Measurements from ENCODE around the gene AIFM2.

Gene AIFM2

DNA sequence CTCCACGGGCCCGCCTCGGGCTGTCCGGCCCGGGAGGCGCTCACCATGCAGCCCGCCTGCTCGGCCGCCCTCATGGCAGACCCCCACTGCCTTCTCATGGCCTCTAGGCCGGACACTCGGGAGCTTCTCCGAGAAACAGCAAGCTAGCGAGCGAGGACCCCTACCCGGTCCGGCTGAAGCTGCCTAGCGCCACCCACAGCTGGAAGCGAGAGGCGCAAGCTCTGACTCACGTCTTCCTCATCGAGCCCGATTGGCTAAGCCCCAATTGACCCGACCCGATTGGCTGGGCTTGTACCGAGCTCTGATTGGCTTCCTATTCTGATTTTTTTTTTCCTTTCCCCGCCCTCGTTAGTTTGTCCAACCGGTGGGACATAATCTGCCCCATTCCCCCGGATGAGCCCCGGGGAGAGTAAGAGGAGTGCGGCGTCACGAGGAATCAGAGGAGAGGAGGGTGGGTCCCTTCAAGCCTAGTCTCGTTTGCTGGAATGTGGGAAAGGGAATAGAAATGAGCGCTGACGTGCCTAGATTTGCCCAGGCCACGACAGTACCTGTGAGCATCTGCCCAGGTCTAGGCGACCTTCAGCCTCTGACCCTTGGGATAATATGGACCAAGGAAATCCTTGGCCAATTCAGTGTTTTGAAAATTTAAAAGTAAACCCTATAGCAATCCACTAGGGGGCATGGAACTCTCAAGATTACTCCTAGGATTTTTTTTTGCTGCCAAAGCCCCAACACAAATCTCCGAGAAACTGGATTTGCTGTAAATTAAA lies 14.0 kb upstream of the AIFM2 start, which contains the start of gene TYSND1:
Gene TYSND1, minus strand, starts transcription at position 212 of the 770 bp plus-strand sequence. Its CDS starts 114 bp downstream, at position 98.
- DNase-seq (ENCODE audit: extremely low spot score) = peak; percentile 94
- TF ChIP-seq BHLHE40 (IDR thresholded peaks at IDR 0.05; ENCODE audit: borderline replicate concordance) = no peak
- TF ChIP-seq LEF1 (IDR thresholded peaks at IDR 0.05; ENCODE audit: borderline replicate concordance) = no peak
- TF ChIP-seq ARNT (IDR thresholded peaks at IDR 0.05) = no peak
- no peak for TF ChIP-seq L3MBTL2 (conservative IDR thresholded peaks at IDR 0.05)
- no peak for TF ChIP-seq SP1 (IDR thresholded peaks at IDR 0.05)
- TF ChIP-seq, protein P1, sequence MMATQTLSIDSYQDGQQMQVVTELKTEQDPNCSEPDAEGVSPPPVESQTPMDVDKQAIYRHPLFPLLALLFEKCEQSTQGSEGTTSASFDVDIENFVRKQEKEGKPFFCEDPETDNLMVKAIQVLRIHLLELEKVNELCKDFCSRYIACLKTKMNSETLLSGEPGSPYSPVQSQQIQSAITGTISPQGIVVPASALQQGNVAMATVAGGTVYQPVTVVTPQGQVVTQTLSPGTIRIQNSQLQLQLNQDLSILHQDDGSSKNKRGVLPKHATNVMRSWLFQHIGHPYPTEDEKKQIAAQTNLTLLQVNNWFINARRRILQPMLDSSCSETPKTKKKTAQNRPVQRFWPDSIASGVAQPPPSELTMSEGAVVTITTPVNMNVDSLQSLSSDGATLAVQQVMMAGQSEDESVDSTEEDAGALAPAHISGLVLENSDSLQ (IDR thresholded peaks at IDR 0.05) = no peak; the same call in 1 of the 2 replicates
- TF ChIP-seq ZNF384 (IDR thresholded peaks at IDR 0.05) = peak; percentile 97
- TF ChIP-seq FOXM1 (IDR thresholded peaks at IDR 0.05; ENCODE audit: borderline replicate concordance) = peak; percentile 47; the same call in 1 of the 2 replicates
- TF ChIP-seq TARDBP (IDR thresholded peaks at IDR 0.05) = no peak
- no peak for TF ChIP-seq FOXK2 (IDR thresholded peaks at IDR 0.05)
- no peak for TF ChIP-seq CTBP1 (IDR thresholded peaks at IDR 0.05; ENCODE audit: borderline replicate concordance)
- TF ChIP-seq ELF4 (IDR thresholded peaks at IDR 0.05) = peak; percentile 59
- TF ChIP-seq NFRKB (IDR thresholded peaks at IDR 0.05) = no peak
- TF ChIP-seq FOXA1 (IDR thresholded peaks at IDR 0.05) = no peak
- no peak for TF ChIP-seq SUZ12 (IDR thresholded peaks at IDR 0.05)
- no peak for TF ChIP-seq HDGF (IDR thresholded peaks at IDR 0.05; ENCODE audit: borderline replicate concordance)
- POLR2A ChIA-PET = interaction anchor here (0.6 to 2.7 kb wide), 41 partner anchors 9 to 841 kb away, joined by 3 to 41 read pairs (median 4); partner anchors contain the start of genes EIF4EBP2, LRRC20, MACROH2A2 and PPA1
- CTCF ChIA-PET = interaction anchor here (0.6 to 2.2 kb wide), 32 partner anchors 9 to 992 kb away, joined by 3 to 24 read pairs (median 4); partner anchors contain the start of gene SAR1A

DNA sequence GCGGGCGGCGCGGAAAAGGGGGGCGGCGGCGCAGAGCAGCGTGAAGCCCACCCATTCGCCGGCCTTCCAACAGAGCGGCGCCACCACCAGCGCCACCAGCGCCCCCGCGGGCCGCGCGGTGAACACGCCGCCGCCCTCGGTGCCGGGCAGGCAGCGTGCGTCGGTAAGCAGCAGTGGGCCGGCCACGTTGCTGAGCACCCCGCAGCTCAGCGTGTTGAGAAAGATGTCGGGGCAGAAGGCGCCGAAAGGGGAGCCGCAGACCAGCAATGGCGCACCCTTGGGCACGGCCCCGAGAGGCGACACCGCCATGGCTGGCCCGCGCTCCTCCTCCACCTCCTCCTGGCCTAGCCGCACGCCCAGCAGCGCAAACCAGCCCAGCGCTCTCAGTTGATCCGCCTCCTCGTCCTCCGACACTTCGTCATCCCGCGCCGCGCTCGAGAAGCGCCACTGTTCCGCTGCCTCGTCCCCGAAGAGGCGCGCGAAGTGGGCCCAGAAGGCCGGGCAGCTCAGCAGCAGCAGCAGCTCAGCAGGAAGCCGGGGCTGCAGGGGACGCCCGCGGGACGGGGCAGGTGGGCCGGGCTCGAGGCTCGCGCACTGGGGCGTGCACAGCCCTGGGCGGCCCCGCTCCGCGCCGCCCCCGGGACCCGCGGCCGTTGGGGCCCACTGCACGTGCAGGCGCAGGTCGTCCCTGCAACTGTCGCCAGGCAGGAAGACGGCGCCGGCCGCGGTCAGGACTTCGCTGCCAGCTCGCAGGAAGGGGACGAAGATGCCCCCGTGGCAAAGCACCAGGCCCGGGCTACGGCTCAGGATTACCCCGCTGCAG lies 13.3 kb upstream of the AIFM2 start:
- ChIA-PET POLR2A (interaction anchor here (0.6 to 2.7 kb wide), 40 partner anchors 8 to 841 kb away, joined by 3 to 41 read pairs (median 4); partner anchors contain the start of genes EIF4EBP2, MACROH2A2, PPA1 and SAR1A), CTCF (interaction anchor here (0.5 to 2.2 kb wide), 29 partner anchors 8 to 991 kb away, joined by 3 to 24 read pairs (median 4); partner anchors contain the start of gene SAR1A)
- peak; percentile 74 for DNase-seq (ENCODE audit: extremely low spot score)

DNA sequence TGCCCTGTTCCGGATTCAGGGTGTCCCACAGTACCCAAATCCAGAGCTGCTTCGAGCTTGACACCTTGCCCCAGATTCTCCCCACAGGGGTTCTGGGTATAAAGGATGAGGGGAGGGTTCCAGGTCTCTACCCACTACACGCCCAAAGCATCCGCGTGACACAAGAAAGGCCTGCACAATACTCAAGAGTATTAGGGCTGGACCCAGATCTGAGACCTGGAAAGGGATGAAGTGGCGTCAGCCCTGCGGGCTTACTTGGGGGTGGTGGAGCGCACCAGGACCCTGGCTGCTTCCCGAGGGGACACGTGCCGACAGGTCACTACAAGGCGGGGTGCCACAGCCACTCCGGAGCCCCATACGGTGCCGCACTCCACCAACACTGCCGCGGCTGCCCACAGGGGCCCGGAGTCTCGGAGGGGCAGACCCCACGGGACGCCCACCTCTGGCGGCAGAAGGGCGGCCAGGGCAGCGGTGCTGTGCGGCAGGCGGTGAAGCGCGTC lies 12.6 kb upstream of the AIFM2 start:
- CTCF ChIA-PET = interaction anchor here (0.9 to 2.2 kb wide), 5 partner anchors 9 to 64 kb away, joined by 4 to 24 read pairs (median 6); no protein-coding TSS in a partner anchor
- no peak for DNase-seq (ENCODE audit: extremely low spot score)
- TF ChIP-seq HDGF (IDR thresholded peaks at IDR 0.05; ENCODE audit: borderline replicate concordance) = no peak
- TF ChIP-seq ZNF384 (IDR thresholded peaks at IDR 0.05) = no peak
- TF ChIP-seq, protein P1 (IDR thresholded peaks at IDR 0.05) = no peak
- TF ChIP-seq CTBP1 (IDR thresholded peaks at IDR 0.05; ENCODE audit: borderline replicate concordance) = no peak
- TF ChIP-seq TARDBP (IDR thresholded peaks at IDR 0.05) = no peak
- TF ChIP-seq LEF1 (IDR thresholded peaks at IDR 0.05; ENCODE audit: borderline replicate concordance) = no peak
- no peak for TF ChIP-seq NFRKB (IDR thresholded peaks at IDR 0.05)
- no peak for TF ChIP-seq ELF4 (IDR thresholded peaks at IDR 0.05)
- TF ChIP-seq SUZ12 (IDR thresholded peaks at IDR 0.05) = no peak
- TF ChIP-seq FOXA1 (IDR thresholded peaks at IDR 0.05) = no peak
- no peak for TF ChIP-seq FOXM1 (IDR thresholded peaks at IDR 0.05; ENCODE audit: borderline replicate concordance)
- no peak for TF ChIP-seq FOXK2 (IDR thresholded peaks at IDR 0.05)
- TF ChIP-seq L3MBTL2 (conservative IDR thresholded peaks at IDR 0.05) = no peak
- TF ChIP-seq SP1 (IDR thresholded peaks at IDR 0.05) = no peak
- TF ChIP-seq BHLHE40 (IDR thresholded peaks at IDR 0.05; ENCODE audit: borderline replicate concordance) = no peak
- no peak for TF ChIP-seq ARNT (IDR thresholded peaks at IDR 0.05)
- POLR2A ChIA-PET = interaction anchor here (0.9 to 2.7 kb wide), 9 partner anchors 9 to 219 kb away, joined by 4 to 41 read pairs (median 12); partner anchors contain the start of genes MACROH2A2, PPA1 and SAR1A

More for the DNA sequence above, 13.3 kb upstream of the AIFM2 start:
- TF ChIP-seq L3MBTL2 (conservative IDR thresholded peaks at IDR 0.05) = peak; percentile 73
- TF ChIP-seq FOXM1 (IDR thresholded peaks at IDR 0.05; ENCODE audit: borderline replicate concordance) = 0 out of 2 replicates have a peak, but pooled peaks have one; percentile 8
- TF ChIP-seq TARDBP (IDR thresholded peaks at IDR 0.05) = no peak
- no peak for TF ChIP-seq FOXA1 (IDR thresholded peaks at IDR 0.05)
- TF ChIP-seq LEF1 (IDR thresholded peaks at IDR 0.05; ENCODE audit: borderline replicate concordance) = no peak
- no peak for TF ChIP-seq FOXK2 (IDR thresholded peaks at IDR 0.05)

DNA sequence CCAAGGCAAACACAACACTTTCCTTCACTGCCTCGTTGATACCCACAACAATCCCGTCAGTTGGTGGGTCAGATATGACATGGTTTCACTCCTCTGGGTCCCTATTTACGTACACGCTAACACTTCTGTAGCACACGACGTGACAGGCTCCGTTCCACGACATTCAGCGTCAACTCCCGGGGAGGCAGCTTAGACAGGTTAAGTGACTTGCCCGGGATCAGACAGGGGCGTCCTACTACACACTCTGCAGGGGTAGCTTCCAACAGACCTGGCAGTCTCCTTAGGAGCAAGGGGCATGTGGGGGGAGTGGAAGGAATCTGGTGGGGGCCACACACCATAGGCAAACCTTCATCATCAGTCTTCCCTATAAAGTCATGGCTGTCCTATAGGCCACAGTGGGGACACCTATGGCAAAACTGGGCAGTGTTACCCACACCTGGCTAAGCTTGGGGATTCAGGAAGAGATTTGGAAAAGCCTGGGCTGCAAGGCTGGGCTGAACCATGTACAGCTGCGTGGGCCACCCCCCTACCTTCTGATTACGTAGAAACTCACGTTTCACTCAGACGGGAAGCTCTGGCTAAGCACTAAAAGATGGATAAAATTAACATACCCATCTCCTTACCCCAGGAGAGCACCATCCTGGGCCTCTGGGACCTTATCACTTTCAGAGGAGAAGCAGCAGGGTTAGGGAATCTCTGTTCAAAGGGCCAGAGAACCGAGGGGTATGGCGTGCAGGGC lies 11.9 kb upstream of the AIFM2 start:
- DNase-seq (ENCODE audit: extremely low spot score) = no peak
- CTCF ChIA-PET = no interaction called here
- no peak for TF ChIP-seq ELF4 (IDR thresholded peaks at IDR 0.05)
- TF ChIP-seq SP1 (IDR thresholded peaks at IDR 0.05) = no peak
- TF ChIP-seq HDGF (IDR thresholded peaks at IDR 0.05; ENCODE audit: borderline replicate concordance) = no peak
- TF ChIP-seq BHLHE40 (IDR thresholded peaks at IDR 0.05; ENCODE audit: borderline replicate concordance) = no peak
- TF ChIP-seq FOXA1 (IDR thresholded peaks at IDR 0.05) = no peak
- no peak for TF ChIP-seq ARNT (IDR thresholded peaks at IDR 0.05)
- no peak for TF ChIP-seq NFRKB (IDR thresholded peaks at IDR 0.05)
- no peak for TF ChIP-seq SUZ12 (IDR thresholded peaks at IDR 0.05)
- no peak for TF ChIP-seq FOXM1 (IDR thresholded peaks at IDR 0.05; ENCODE audit: borderline replicate concordance)
- TF ChIP-seq, protein P1 (IDR thresholded peaks at IDR 0.05) = no peak
- no peak for TF ChIP-seq ZNF384 (IDR thresholded peaks at IDR 0.05)
- no peak for TF ChIP-seq CTBP1 (IDR thresholded peaks at IDR 0.05; ENCODE audit: borderline replicate concordance)
- no peak for TF ChIP-seq FOXK2 (IDR thresholded peaks at IDR 0.05)
- POLR2A ChIA-PET = interaction anchor here (0.9 to 2.7 kb wide), 5 partner anchors 9 to 220 kb away, joined by 4 to 41 read pairs (median 12); no protein-coding TSS in a partner anchor

All from HEK293T (cell line).